ENCODE data around the gene CRIM1. TPM values are rescaled to one million over a fixed set of nuclear protein-coding genes. Genes with fewer than 3 reads are reported as not detected.

The CRIM1 gene
- total RNA-seq, 1 donor from 2014 or later: 30.3 TPM

GRCh38 chr2:36410681-36411080, 55.1 kb downstream of the CRIM1 start:
- Mint-ChIP-seq H3K36me3 (peaks cover 4% of the 10 kb centered on the region), H3K4me1 (ENCODE audit: unreplicated experiment) (peaks cover 46% of the 10 kb centered on the region), H3K27ac (no peak overlapping the region), H3K27me3 (no peaks in the 10 kb centered on the region), H3K9me3 (peaks cover 5% of the 10 kb centered on the region), H3K4me3 (no peak overlapping the region)
- no peak for DNase-seq (ENCODE audit: extremely low spot score, unreplicated experiment)
- no peak for TF ChIP-seq CTCF (conservative IDR thresholded peaks at IDR 0.05)

GRCh38 chr2:36411962-36412444, 56.4 kb downstream of the CRIM1 start:
- Mint-ChIP-seq H3K4me1 (ENCODE audit: unreplicated experiment) (peaks cover 47% of the 10 kb centered on the region), H3K9me3 (peaks cover 5% of the 10 kb centered on the region), H3K36me3 (peaks cover 4% of the 10 kb centered on the region), H3K27ac (no peak overlapping the region), H3K27me3 (no peaks in the 10 kb centered on the region), H3K4me3 (no peak overlapping the region)
- no peak for TF ChIP-seq CTCF (conservative IDR thresholded peaks at IDR 0.05)
- DNase-seq (ENCODE audit: extremely low spot score, unreplicated experiment): no peak

- Mint-ChIP-seq H3K27ac (no peak overlapping the region), H3K27me3 (no peaks in the 10 kb centered on the region), H3K36me3 (peaks cover 4% of the 10 kb centered on the region), H3K4me3 (no peak overlapping the region), H3K9me3 (peaks cover 5% of the 10 kb centered on the region), H3K4me1 (ENCODE audit: unreplicated experiment) (peaks cover 45% of the 10 kb centered on the region)
- DNase-seq (ENCODE audit: extremely low spot score, unreplicated experiment): no peak
- TF ChIP-seq CTCF (conservative IDR thresholded peaks at IDR 0.05): no peak
Measured at GRCh38 chr2:36413218-36413617, 57.6 kb downstream of the CRIM1 start.

- no peak for DNase-seq (ENCODE audit: extremely low spot score, unreplicated experiment)
- Mint-ChIP-seq H3K4me1 (ENCODE audit: unreplicated experiment) (peaks cover 45% of the 10 kb centered on the region), H3K9me3 (peaks cover 5% of the 10 kb centered on the region)
Measured at GRCh38 chr2:36414307-36414706, 58.7 kb downstream of the CRIM1 start.

GRCh38 chr2:36415381-36416022, 59.9 kb downstream of the CRIM1 start:
- TF ChIP-seq CTCF (conservative IDR thresholded peaks at IDR 0.05): no peak
- no peak for DNase-seq (ENCODE audit: extremely low spot score, unreplicated experiment)
- no peak overlapping the region for H3K27ac Mint-ChIP-seq
- no peaks in the 10 kb centered on the region for H3K27me3 Mint-ChIP-seq
- peaks cover 4% of the 10 kb centered on the region for H3K36me3 Mint-ChIP-seq
- H3K4me1 Mint-ChIP-seq (ENCODE audit: unreplicated experiment): peaks cover 45% of the 10 kb centered on the region
- H3K4me3 Mint-ChIP-seq: no peak overlapping the region
- peaks cover 5% of the 10 kb centered on the region for H3K9me3 Mint-ChIP-seq

More at GRCh38 chr2:36414307-36414706, 58.7 kb downstream of the CRIM1 start:
- no peak overlapping the region for H3K27ac Mint-ChIP-seq
- H3K4me3 Mint-ChIP-seq: no peak overlapping the region
- H3K36me3 Mint-ChIP-seq: peaks cover 4% of the 10 kb centered on the region
- H3K27me3 Mint-ChIP-seq: no peaks in the 10 kb centered on the region
- no peak for TF ChIP-seq CTCF (conservative IDR thresholded peaks at IDR 0.05)

Measured in type B pancreatic cell (in vitro differentiated cells).